Right atrium auricular region (tissue), 2 donors: ENCODE results near the gene UNC13C. TPM values are rescaled to one million over a fixed set of nuclear protein-coding genes. Genes with fewer than 3 reads are reported as not detected.

ENCODE experiments used
- DNase-seq: peaks from one replicate; pipeline ENCODE4 v3.0.0-alpha.2; 2019; ENCODE audit warnings: low spot score
- H3K27ac ChIP-seq, 2 donors: fragments of 200-600 bp; sonication (generic); 1 replicate in 1 of 2; 2 replicates in 1 of 2; pipeline ENCODE4 v1.5.1; 2016 to 2019
- H3K27me3 ChIP-seq, 2 donors: fragments of 200-600 bp; sonication (generic); one replicate each; pipeline versions ENCODE4 v1.5.1 to v1.6.0; 2017 to 2019
- H3K36me3 ChIP-seq: fragments of 200-600 bp; sonication (generic); one replicate; pipeline ENCODE4 v1.5.1; 2016
- H3K4me1 ChIP-seq, 2 donors: fragments of 200-600 bp; sonication (generic); one replicate each; pipeline versions ENCODE4 v1.5.1 to v1.6.0; 2017 to 2019
- H3K4me3 ChIP-seq, 2 donors: fragments of 200-600 bp; sonication (generic); 1 replicate in 1 of 2; 2 replicates in 1 of 2; pipeline ENCODE4 v1.5.1; 2017 to 2019; ENCODE audit warnings: mild to moderate bottlenecking in 1 of 2, moderate library complexity in 1 of 2
- H3K9me3 ChIP-seq, 2 donors: fragments of 200-600 bp; sonication (generic); one replicate each; pipeline ENCODE4 v1.5.1; 2019
- total RNA-seq, 2 donors: library from RNA; depleted of rRNA; stranded (reverse); fragments of >200 nt; gene quantifications; one replicate each; pipeline ENCODE4 v1.1.0, GENCODE V29; 2016
- TF ChIP-seq, protein P1 (sequence below), 2 donors: fragments of 200-600 bp; sonication (generic); IDR thresholded peaks; one replicate each; pipeline ENCODE4 v1.5.1; 2019; ENCODE audit warnings: antibody characterized with exemption in 2 of 2

The UNC13C gene
- total RNA-seq, 2 donors from 2014 or later = 0.19 to 0.31 TPM

DNA sequence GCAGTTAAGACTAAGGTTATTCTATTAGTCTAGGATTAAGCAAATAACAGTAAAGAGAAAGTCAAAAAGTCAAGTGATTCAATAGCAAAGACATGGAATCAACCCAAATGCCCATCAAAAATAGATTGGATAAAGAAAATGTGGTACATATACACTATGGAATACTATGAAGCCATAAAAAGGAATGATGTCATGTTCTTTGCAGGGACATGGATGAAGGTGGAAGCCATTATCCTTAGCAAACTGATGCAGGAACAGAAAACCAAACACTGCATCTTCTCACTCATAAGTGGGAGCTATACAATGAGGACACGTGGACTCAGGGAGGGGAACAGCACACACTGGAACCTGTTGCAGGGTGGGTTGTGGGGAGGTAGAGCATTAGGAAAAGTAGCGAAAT, 29.0 kb downstream of the UNC13C start:
- TF ChIP-seq, protein P1, sequence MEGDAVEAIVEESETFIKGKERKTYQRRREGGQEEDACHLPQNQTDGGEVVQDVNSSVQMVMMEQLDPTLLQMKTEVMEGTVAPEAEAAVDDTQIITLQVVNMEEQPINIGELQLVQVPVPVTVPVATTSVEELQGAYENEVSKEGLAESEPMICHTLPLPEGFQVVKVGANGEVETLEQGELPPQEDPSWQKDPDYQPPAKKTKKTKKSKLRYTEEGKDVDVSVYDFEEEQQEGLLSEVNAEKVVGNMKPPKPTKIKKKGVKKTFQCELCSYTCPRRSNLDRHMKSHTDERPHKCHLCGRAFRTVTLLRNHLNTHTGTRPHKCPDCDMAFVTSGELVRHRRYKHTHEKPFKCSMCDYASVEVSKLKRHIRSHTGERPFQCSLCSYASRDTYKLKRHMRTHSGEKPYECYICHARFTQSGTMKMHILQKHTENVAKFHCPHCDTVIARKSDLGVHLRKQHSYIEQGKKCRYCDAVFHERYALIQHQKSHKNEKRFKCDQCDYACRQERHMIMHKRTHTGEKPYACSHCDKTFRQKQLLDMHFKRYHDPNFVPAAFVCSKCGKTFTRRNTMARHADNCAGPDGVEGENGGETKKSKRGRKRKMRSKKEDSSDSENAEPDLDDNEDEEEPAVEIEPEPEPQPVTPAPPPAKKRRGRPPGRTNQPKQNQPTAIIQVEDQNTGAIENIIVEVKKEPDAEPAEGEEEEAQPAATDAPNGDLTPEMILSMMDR (IDR thresholded peaks at IDR 0.05) = no peak
- no peak overlapping the region for H3K27ac ChIP-seq

GRCh38 chr15:54011656-54012055, 33.4 kb downstream of the UNC13C start:
- Histone ChIP-seq H3K4me1 (no peaks in the 10 kb centered on the region), H3K27ac (no peak overlapping the region), H3K4me3 (no peak overlapping the region), H3K36me3 (no peaks in the 10 kb centered on the region), H3K27me3 (no peaks in the 10 kb centered on the region), H3K9me3 (no peaks in the 10 kb centered on the region)
- DNase-seq = no peak
- TF ChIP-seq, protein P1 (IDR thresholded peaks at IDR 0.05) = no peak

More for the DNA sequence above, 29.0 kb downstream of the UNC13C start:
- no peak for DNase-seq
- Histone ChIP-seq H3K36me3 (no peaks in the 10 kb centered on the region), H3K4me1 (no peaks in the 10 kb centered on the region), H3K4me3 (no peak overlapping the region), H3K9me3 (no peaks in the 10 kb centered on the region), H3K27me3 (no peaks in the 10 kb centered on the region)

DNA sequence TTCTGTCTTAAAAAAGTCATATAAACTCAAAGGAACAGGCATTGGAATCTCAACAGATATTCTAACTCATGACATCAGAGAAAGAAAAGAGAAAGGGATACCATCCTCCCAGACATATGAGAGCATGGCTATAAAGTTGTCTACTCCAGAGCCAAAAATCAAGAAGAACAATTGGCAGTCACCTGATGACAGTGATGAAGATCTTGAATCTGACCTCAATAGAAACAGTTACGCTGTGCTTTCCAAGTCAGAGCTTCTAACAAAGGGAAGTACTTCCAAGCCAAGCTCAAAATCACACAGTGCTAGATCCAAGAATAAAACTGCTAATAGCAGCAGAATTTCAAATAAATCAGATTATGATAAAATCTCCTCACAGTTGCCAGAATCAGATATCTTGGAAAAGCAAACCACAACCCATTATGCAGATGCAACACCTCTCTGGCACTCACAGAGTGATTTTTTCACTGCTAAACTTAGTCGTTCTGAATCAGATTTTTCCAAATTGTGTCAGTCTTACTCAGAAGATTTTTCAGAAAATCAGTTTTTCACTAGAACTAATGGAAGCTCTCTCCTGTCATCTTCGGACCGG, 35.9 kb downstream of the UNC13C start:
- no peaks in the 10 kb centered on the region for H3K27me3 ChIP-seq
- no peak overlapping the region for H3K4me3 ChIP-seq
- TF ChIP-seq, protein P1 (IDR thresholded peaks at IDR 0.05) = no peak
- no peak for DNase-seq
- H3K36me3 ChIP-seq = no peaks in the 10 kb centered on the region
- H3K27ac ChIP-seq = no peak overlapping the region
- no peaks in the 10 kb centered on the region for H3K9me3 ChIP-seq
- H3K4me1 ChIP-seq = no peaks in the 10 kb centered on the region

- TF ChIP-seq, protein P1 (IDR thresholded peaks at IDR 0.05) = no peak
- no peak overlapping the region for H3K27ac ChIP-seq
- H3K4me1 ChIP-seq = no peaks in the 10 kb centered on the region
- no peak overlapping the region for H3K4me3 ChIP-seq
- H3K9me3 ChIP-seq = peaks cover 0 to 6% of the 10 kb centered on the region in 2 donors
- no peaks in the 10 kb centered on the region for H3K36me3 ChIP-seq
- H3K27me3 ChIP-seq = no peaks in the 10 kb centered on the region
- no peak for DNase-seq
These were observed 39.0 kb downstream of the UNC13C start for GRCh38 chr15:54017251-54017650.

- Histone ChIP-seq H3K4me3 (no peak overlapping the region), H3K9me3 (peaks cover 0 to 6% of the 10 kb centered on the region in 2 donors), H3K36me3 (no peaks in the 10 kb centered on the region), H3K27me3 (no peaks in the 10 kb centered on the region), H3K27ac (no peak overlapping the region), H3K4me1 (no peaks in the 10 kb centered on the region)
- TF ChIP-seq, protein P1 (IDR thresholded peaks at IDR 0.05) = no peak
- no peak for DNase-seq
These were observed 39.7 kb downstream of the UNC13C start for GRCh38 chr15:54017959-54018358.

DNA sequence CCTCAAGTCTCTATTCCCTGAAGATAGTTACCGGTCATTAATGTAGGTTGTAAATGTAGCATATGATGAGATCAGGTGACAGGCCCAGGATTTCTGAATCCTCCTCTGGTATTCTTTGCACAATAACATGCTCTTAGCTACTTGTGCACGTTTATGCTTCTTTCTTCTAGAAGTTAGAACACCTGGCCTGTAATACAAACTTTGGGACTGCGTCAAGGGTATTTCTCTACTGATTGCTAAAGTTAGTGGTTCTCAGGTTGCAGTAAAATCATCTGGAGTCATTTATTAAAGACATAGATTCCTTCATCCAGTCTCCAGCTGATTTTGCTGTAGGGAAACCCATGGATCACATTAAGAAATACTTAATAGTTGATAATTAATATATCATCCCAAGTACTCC, 48.0 kb downstream of the UNC13C start:
- Histone ChIP-seq H3K4me3 (no peak overlapping the region), H3K9me3 (peaks cover 0 to 6% of the 10 kb centered on the region in 2 donors), H3K27me3 (no peaks in the 10 kb centered on the region), H3K4me1 (no peaks in the 10 kb centered on the region), H3K27ac (no peak overlapping the region), H3K36me3 (no peaks in the 10 kb centered on the region)
- DNase-seq = no peak
- TF ChIP-seq, protein P1 (IDR thresholded peaks at IDR 0.05) = no peak
